Measurements from ENCODE around the gene PI4K2A. TPM values are rescaled to one million over a fixed set of nuclear protein-coding genes. Genes with fewer than 3 reads are reported as not detected.

Gene PI4K2A
- total RNA-seq, 1 experiment from 2014 or later: 23.5 TPM

- ChIA-PET CTCF (interaction anchor here (0.8 to 1.0 kb wide), 3 partner anchors 9 to 78 kb away, joined by 3 to 5 read pairs (median 3); partner anchors contain the start of gene ANKRD2), POLR2A (interaction anchor here (0.8 to 3.9 kb wide), 6 partner anchors 9 to 86 kb away, joined by 3 to 53 read pairs (median 4); partner anchors contain the start of genes AVPI1, PI4K2A and ZFYVE27)
- peaks cover 68% of the 10 kb centered on the region for H3K36me3 Mint-ChIP-seq (ENCODE audit: insufficient read depth, unreplicated experiment)
- no peak for TF ChIP-seq CTCF (IDR thresholded peaks at IDR 0.05; ENCODE audit: unreplicated experiment)
- H3K4me1 Mint-ChIP-seq (ENCODE audit: insufficient read depth, unreplicated experiment): peaks cover 26% of the 10 kb centered on the region
- intact Hi-C loops (cut with micrococcal nuclease): no loop called here
- no peak overlapping the region for H3K4me3 Mint-ChIP-seq (ENCODE audit: unreplicated experiment)
- DNase-seq (ENCODE audit: unreplicated experiment): no peak
- peak overlapping the region; percentile 97 for H3K27ac Mint-ChIP-seq (ENCODE audit: low read depth, unreplicated experiment)
- H3K9me3 Mint-ChIP-seq (ENCODE audit: unreplicated experiment): no peaks in the 10 kb centered on the region
- no TSS peak for BruUV-seq (replicated peaks)
- no peaks in the 10 kb centered on the region for H3K27me3 Mint-ChIP-seq (ENCODE audit: insufficient read depth, unreplicated experiment)
These were observed 10.3 kb downstream of the PI4K2A start for GRCh38 chr10:97650726-97651125.

DNA sequence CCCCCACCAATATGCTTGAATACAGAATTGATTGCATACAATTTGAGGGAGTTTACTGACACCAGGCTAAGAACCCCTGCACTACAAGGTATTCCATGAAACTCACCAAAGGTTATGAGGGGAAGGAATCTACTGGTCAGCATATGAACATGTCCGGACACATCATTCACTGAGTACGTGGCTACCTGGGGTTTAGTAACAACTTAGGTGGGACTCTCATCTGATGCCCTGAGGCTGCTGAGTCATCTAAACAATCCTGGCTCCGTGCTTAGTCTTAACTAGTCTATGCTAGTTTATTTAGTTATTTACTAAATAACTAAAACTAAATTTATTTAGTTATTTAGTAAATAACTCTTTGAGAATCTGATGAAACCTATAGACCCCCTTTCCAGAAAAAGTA lies 11.3 kb downstream of the PI4K2A start:
- H3K27ac Mint-ChIP-seq (ENCODE audit: low read depth, unreplicated experiment): peak overlapping the region; percentile 97
- ChIA-PET CTCF (interaction anchor here (0.6 to 0.9 kb wide), 2 partner anchors 79 to 187 kb away, joined by 4 to 5 read pairs; partner anchors contain the start of gene ANKRD2), POLR2A (interaction anchor here (1.3 to 4.3 kb wide), 5 partner anchors 10 to 37 kb away, joined by 5 to 53 read pairs (median 12); partner anchors contain the start of genes AVPI1 and PI4K2A)
- peaks cover 26% of the 10 kb centered on the region for H3K4me1 Mint-ChIP-seq (ENCODE audit: insufficient read depth, unreplicated experiment)
- peaks cover 73% of the 10 kb centered on the region for H3K36me3 Mint-ChIP-seq (ENCODE audit: insufficient read depth, unreplicated experiment)
- H3K9me3 Mint-ChIP-seq (ENCODE audit: unreplicated experiment): no peaks in the 10 kb centered on the region
- H3K4me3 Mint-ChIP-seq (ENCODE audit: unreplicated experiment): no peak overlapping the region
- no peak for TF ChIP-seq CTCF (IDR thresholded peaks at IDR 0.05; ENCODE audit: unreplicated experiment)
- no TSS peak for BruUV-seq (replicated peaks)
- peak; percentile 98 for DNase-seq (ENCODE audit: unreplicated experiment)
- H3K27me3 Mint-ChIP-seq (ENCODE audit: insufficient read depth, unreplicated experiment): no peaks in the 10 kb centered on the region
- intact Hi-C loops (cut with micrococcal nuclease): no loop called here

- Mint-ChIP-seq H3K4me1 (ENCODE audit: insufficient read depth, unreplicated experiment) (peaks cover 14% of the 10 kb centered on the region), H3K36me3 (ENCODE audit: insufficient read depth, unreplicated experiment) (peaks cover 80% of the 10 kb centered on the region), H3K27me3 (ENCODE audit: insufficient read depth, unreplicated experiment) (no peaks in the 10 kb centered on the region), H3K4me3 (ENCODE audit: unreplicated experiment) (no peak overlapping the region), H3K27ac (ENCODE audit: low read depth, unreplicated experiment) (no peak overlapping the region), H3K9me3 (ENCODE audit: unreplicated experiment) (no peaks in the 10 kb centered on the region)
- intact Hi-C loops (cut with micrococcal nuclease): no loop called here
- DNase-seq (ENCODE audit: unreplicated experiment): no peak
- ChIA-PET CTCF (no interaction called here), POLR2A (no interaction called here)
- no peak for TF ChIP-seq CTCF (IDR thresholded peaks at IDR 0.05; ENCODE audit: unreplicated experiment)
- BruUV-seq (replicated peaks): no TSS peak
These were observed 16.3 kb downstream of the PI4K2A start for GRCh38 chr10:97656777-97657176.

GRCh38 chr10:97659589-97659988 lies 19.1 kb downstream of the PI4K2A start:
- Mint-ChIP-seq H3K27ac (ENCODE audit: low read depth, unreplicated experiment) (no peak overlapping the region), H3K9me3 (ENCODE audit: unreplicated experiment) (no peaks in the 10 kb centered on the region), H3K4me1 (ENCODE audit: insufficient read depth, unreplicated experiment) (peaks cover 5% of the 10 kb centered on the region), H3K36me3 (ENCODE audit: insufficient read depth, unreplicated experiment) (peaks cover 84% of the 10 kb centered on the region), H3K27me3 (ENCODE audit: insufficient read depth, unreplicated experiment) (no peaks in the 10 kb centered on the region), H3K4me3 (ENCODE audit: unreplicated experiment) (no peak overlapping the region)
- POLR2A ChIA-PET: interaction anchor here (0.5 to 1.3 kb wide), 5 partner anchors 8 to 521 kb away, joined by 3 to 9 read pairs (median 3); partner anchors contain the start of genes ANKRD2 and PI4K2A
- no TSS peak for BruUV-seq (replicated peaks)
- intact Hi-C loops (cut with micrococcal nuclease): no loop called here
- DNase-seq (ENCODE audit: unreplicated experiment): peak; percentile 48
- CTCF ChIA-PET: no interaction called here
- TF ChIP-seq CTCF (IDR thresholded peaks at IDR 0.05; ENCODE audit: unreplicated experiment): no peak

Data from MCF 10A (cell line).